HCT116 (cell line): ENCODE measurements around the gene ELN. TPM values are rescaled to one million over a fixed set of nuclear protein-coding genes. Genes with fewer than 3 reads are reported as not detected.

Source experiments
- ATAC-seq: fragments of 200-7000 bp; cut with Tn5 transposase; 2 replicates; pipeline ENCODE4 v1.9.1; 2020; ENCODE audit warnings: mild to moderate bottlenecking, moderate library complexity
- BruUV-seq: library from RNA; stranded (reverse); fragments of 400-500 nt; replicated peaks from 2 replicates; lab custom pipeline; 2021; lab: Mats Ljungman, UMichigan
- CTCF ChIA-PET: fragments of 300-600 bp; sonication (Branson Sonifier 250); formaldehyde crosslinking; loops from one replicate; lab custom pipeline; 2021; ENCODE audit warnings: antibody characterized with exemption; lab: Charles Lee
- POLR2A ChIA-PET: fragments of 300-600, 350-600 bp; sonication (Branson Sonifier 250); formaldehyde crosslinking; loops from one replicate; lab custom pipeline; 2021; ENCODE audit warnings: antibody characterized with exemption; lab: Charles Lee
- RAD21 ChIA-PET, 2 experiments: fragments of 300-600 bp; sonication (Branson Sonifier 250); formaldehyde crosslinking; loops; one replicate each; lab custom pipeline; 2023; ENCODE audit warnings: low total read pairs in 2 of 2; ENCODE audit not compliant: uncharacterized antibody in 2 of 2, unreplicated experiment in 2 of 2, low non-redundant PET in 1 of 2; lab: Charles Lee
- DNase-seq: peaks from one replicate; pipeline ENCODE4 v3.0.0-alpha.2; 2010; ENCODE audit warnings: low read depth, low spot score
- H2AFZ ChIP-seq: fragments of 200-600 bp; shearing (Covaris generic), sonication (generic); 2 replicates; pipeline ENCODE4 v1.6.1; 2017; ENCODE audit warnings: low read depth, mixed run types, mixed read lengths, antibody characterized with exemption, low read length; ENCODE audit not compliant: poor library complexity, severe bottlenecking
- H3K27ac ChIP-seq: 2 replicates; pipeline ENCODE4 v1.5.1; 2012; ENCODE audit warnings: low read depth, low read length
- H3K27me3 ChIP-seq: fragments of 200-600 bp; sonication (generic); 2 replicates; pipeline ENCODE4 v1.6.1; 2016; ENCODE audit warnings: mixed run types, low read length, mixed read lengths; ENCODE audit not compliant: insufficient read depth
- H3K36me3 ChIP-seq, 2 experiments: fragments of 200-500 bp in 1 of 2; fragments of 200-600 bp in 1 of 2; sonication (Bioruptor generic) in 1 of 2; sonication (generic) in 1 of 2; 2 replicates each; pipeline versions ENCODE4 v1.5.1 to v1.6.1; 2014 to 2016; ENCODE audit warnings: low read length in 2 of 2, inconsistent platforms in 1 of 2, mixed read lengths in 1 of 2, mixed run types in 1 of 2; ENCODE audit not compliant: insufficient read depth in 2 of 2, control insufficient read depth in 1 of 2
- H3K4me1 ChIP-seq, 2 experiments: fragments of 200-600 bp in 1 of 2; sonication (generic) in 1 of 2; 2 replicates each; pipeline versions ENCODE4 v1.5.1 to v1.6.1; 2012 to 2017; ENCODE audit warnings: low read length in 2 of 2, inconsistent platforms in 1 of 2, mild to moderate bottlenecking in 1 of 2, mixed read lengths in 1 of 2, mixed run types in 1 of 2, moderate library complexity in 1 of 2; ENCODE audit not compliant: insufficient read depth in 2 of 2, control insufficient read depth in 1 of 2
- H3K4me2 ChIP-seq: fragments of 200-600 bp; sonication (generic); 2 replicates; pipeline ENCODE4 v1.6.1; 2017; ENCODE audit warnings: mixed run types, low read length, mixed read lengths
- H3K4me3 ChIP-seq, 2 experiments: fragments of 200-600 bp in 1 of 2; sonication (generic) in 1 of 2; replicated peaks in 1 of 2; 2 replicates each; pipeline ENCODE4 v1.5.1; 2011 to 2016; ENCODE audit warnings: low read length in 2 of 2, control low read depth in 1 of 2, low read depth in 1 of 2, mild to moderate bottlenecking in 1 of 2, mixed read lengths in 1 of 2, mixed run types in 1 of 2
- H3K79me2 ChIP-seq: fragments of 200-600 bp; sonication (generic); 2 replicates; pipeline ENCODE4 v1.6.1; 2017; ENCODE audit warnings: mild to moderate bottlenecking, mixed run types, low read length, moderate library complexity, mixed read lengths; ENCODE audit not compliant: insufficient read depth
- H3K9ac ChIP-seq: fragments of 200-600 bp; sonication (generic); 2 replicates; pipeline ENCODE4 v1.6.1; 2016; ENCODE audit warnings: low read length, mixed read lengths
- H3K9me2 ChIP-seq: fragments of 200-600 bp; sonication (generic), shearing (Covaris generic); 2 replicates; pipeline ENCODE4 v1.6.1; 2017; ENCODE audit warnings: mixed run types, mild to moderate bottlenecking, moderate library complexity; ENCODE audit not compliant: insufficient read depth
- H3K9me3 ChIP-seq, 2 experiments: fragments of 200-500 bp in 1 of 2; fragments of 200-600 bp in 1 of 2; sonication (Bioruptor generic) in 1 of 2; sonication (generic) in 1 of 2; 2 replicates each; pipeline ENCODE4 v1.6.1; 2014 to 2017; ENCODE audit warnings: low read length in 2 of 2, mixed read lengths in 2 of 2, inconsistent platforms in 1 of 2, low read depth in 1 of 2, mild to moderate bottlenecking in 1 of 2, mixed run types in 1 of 2, moderate library complexity in 1 of 2; ENCODE audit not compliant: control insufficient read depth in 1 of 2, insufficient read depth in 1 of 2
- H4K20me1 ChIP-seq: fragments of 200-600 bp; sonication (generic), shearing (Covaris generic); 2 replicates; pipeline ENCODE4 v1.6.1; 2017; ENCODE audit warnings: mixed run types, mild to moderate bottlenecking, moderate library complexity; ENCODE audit not compliant: insufficient read depth
- CEBPB ChIP-seq: IDR thresholded peaks from 2 replicates; pipeline ENCODE4 v1.6.1; 2012; ENCODE audit warnings: low read depth
- CTCF ChIP-seq, 3 experiments: fragments of 200-600 bp in 1 of 3; sonication (generic) in 1 of 3; IDR thresholded peaks in 2 of 3; conservative IDR thresholded peaks in 1 of 3; 2 replicates each; pipeline ENCODE4 v1.5.1; 2012 to 2017; ENCODE audit warnings: low read depth in 2 of 3, low read length in 2 of 3, antibody characterized with exemption in 1 of 3, borderline replicate concordance in 1 of 3, control low read depth in 1 of 3, mild to moderate bottlenecking in 1 of 3, mixed read lengths in 1 of 3, mixed run types in 1 of 3, moderate library complexity in 1 of 3; ENCODE audit not compliant: insufficient read depth in 1 of 3
- FOSL1 ChIP-seq: IDR thresholded peaks from 2 replicates; pipeline ENCODE4 v1.6.1; 2012; ENCODE audit warnings: low read depth
- MAX ChIP-seq: IDR thresholded peaks from 2 replicates; pipeline ENCODE4 v1.6.1; 2012
- POLR2A ChIP-seq: IDR thresholded peaks from 2 replicates; pipeline ENCODE4 v1.7.0; 2011; ENCODE audit warnings: borderline replicate concordance; ENCODE audit not compliant: insufficient read depth, insufficient read length; ENCODE audit errors: extremely low read depth
- POLR2AphosphoS5 ChIP-seq: IDR thresholded peaks from 2 replicates; pipeline ENCODE4 v1.6.1; 2011; ENCODE audit warnings: mild to moderate bottlenecking, low read depth, low read length, moderate library complexity
- SRF ChIP-seq: IDR thresholded peaks from 2 replicates; pipeline ENCODE4 v1.6.1; 2012; ENCODE audit warnings: low read depth
- YY1 ChIP-seq: IDR thresholded peaks from 2 replicates; pipeline ENCODE4 v1.6.1; 2011; ENCODE audit warnings: low read length, low read depth, moderate library complexity, mild to moderate bottlenecking; ENCODE audit not compliant: insufficient replicate concordance; ENCODE audit errors: extremely low read depth
- ZBTB33 ChIP-seq: IDR thresholded peaks from 2 replicates; pipeline ENCODE4 v1.6.1; 2011; ENCODE audit warnings: mild to moderate bottlenecking, low read length, moderate library complexity; ENCODE audit not compliant: insufficient replicate concordance; ENCODE audit errors: extremely low read depth
- intact Hi-C: fragments of 100-400 bp; cut with micrococcal nuclease; formaldehyde crosslinking; loops from 2 replicates; pipeline ENCODE4 v1.10.0; 2022
- total RNA-seq: library from RNA; stranded (reverse); gene quantifications from one replicate; pipeline ENCODE4 v1.2.1, GENCODE V29; 2021; ENCODE audit not compliant: unreplicated experiment

Gene ELN
- total RNA-seq, 1 experiment from 2014 or later: 0.17 TPM

- intact Hi-C loops: no loop called here
- no peak for ATAC-seq
- no peak overlapping the region for H3K27ac ChIP-seq
- no TSS peak for BruUV-seq
- H3K79me2 ChIP-seq: no peaks in the 10 kb centered on the region
- no peak for DNase-seq
- CTCF ChIA-PET: interaction anchor here (1.3 kb wide), 1 partner anchor 21 kb away, joined by 6 read pairs; no protein-coding TSS in a partner anchor
- H3K9me2 ChIP-seq: no peaks in the 10 kb centered on the region
- no peaks in the 10 kb centered on the region for H3K27me3 ChIP-seq
- H3K4me2 ChIP-seq: no peak overlapping the region
- no peaks in the 10 kb centered on the region for H4K20me1 ChIP-seq
- no peak overlapping the region for H3K9ac ChIP-seq
- H3K9me3 ChIP-seq: no peaks in the 10 kb centered on the region
- no peak for TF ChIP-seq FOSL1
- H3K4me3 ChIP-seq: no peak overlapping the region
- peaks cover 29 to 36% of the 10 kb centered on the region in 2 experiments for H3K4me1 ChIP-seq
- H3K36me3 ChIP-seq: no peaks in the 10 kb centered on the region
- no peak overlapping the region for H2AFZ ChIP-seq
- POLR2A ChIA-PET: interaction anchor here (0.6 kb wide), 2 partner anchors 14 to 163 kb away, joined by 3 read pairs; partner anchors contain the start of gene METTL27
- RAD21 ChIA-PET: no interaction called here
These were observed 21.9 kb upstream of the ELN start for GRCh38 chr7:74006032-74006431.

- ATAC-seq: no peak
- no peak overlapping the region for H2AFZ ChIP-seq
- intact Hi-C loops: no loop called here
- no peaks in the 10 kb centered on the region for H3K27me3 ChIP-seq
- no peak overlapping the region for H3K9ac ChIP-seq
- TF ChIP-seq YY1: no peak
- no peak for TF ChIP-seq ZBTB33
- TF ChIP-seq FOSL1: no peak
- no peak for TF ChIP-seq MAX
- TF ChIP-seq SRF: no peak
- no peak for TF ChIP-seq POLR2A
- TF ChIP-seq POLR2AphosphoS5: no peak
- TF ChIP-seq CEBPB: no peak
- no peak for TF ChIP-seq CTCF (IDR thresholded peaks at IDR 0.05 in 2 of 3, conservative IDR thresholded peaks at IDR 0.05 in 1 of 3; ENCODE audit: borderline replicate concordance in 1 of 3, insufficient read depth in 1 of 3, low read depth in 2 of 3, low read length in 2 of 3)
- TF ChIP-seq, all 23 proteins: peak for 0
- no peaks in the 10 kb centered on the region for H3K9me2 ChIP-seq
- H3K4me3 ChIP-seq: no peak overlapping the region
- ChIA-PET POLR2A (interaction anchor here (0.6 kb wide), 3 partner anchors 13 to 164 kb away, joined by 3 read pairs; partner anchors contain the start of gene METTL27), RAD21 (no interaction called here), CTCF (interaction anchor here (1.3 kb wide), 1 partner anchor 20 kb away, joined by 6 read pairs; no protein-coding TSS in a partner anchor)
- H3K36me3 ChIP-seq: no peaks in the 10 kb centered on the region
- H3K27ac ChIP-seq: no peak overlapping the region
- H4K20me1 ChIP-seq: no peaks in the 10 kb centered on the region
- BruUV-seq: no TSS peak
- H3K4me2 ChIP-seq: no peak overlapping the region
- H3K9me3 ChIP-seq: no peaks in the 10 kb centered on the region
- H3K4me1 ChIP-seq: peaks cover 27 to 33% of the 10 kb centered on the region in 2 experiments
- H3K79me2 ChIP-seq: no peaks in the 10 kb centered on the region
- no peak for DNase-seq
These were observed 21.3 kb upstream of the ELN start for GRCh38 chr7:74006451-74007241.
